ENCODE measurements around the gene TBC1D4.

DNA sequence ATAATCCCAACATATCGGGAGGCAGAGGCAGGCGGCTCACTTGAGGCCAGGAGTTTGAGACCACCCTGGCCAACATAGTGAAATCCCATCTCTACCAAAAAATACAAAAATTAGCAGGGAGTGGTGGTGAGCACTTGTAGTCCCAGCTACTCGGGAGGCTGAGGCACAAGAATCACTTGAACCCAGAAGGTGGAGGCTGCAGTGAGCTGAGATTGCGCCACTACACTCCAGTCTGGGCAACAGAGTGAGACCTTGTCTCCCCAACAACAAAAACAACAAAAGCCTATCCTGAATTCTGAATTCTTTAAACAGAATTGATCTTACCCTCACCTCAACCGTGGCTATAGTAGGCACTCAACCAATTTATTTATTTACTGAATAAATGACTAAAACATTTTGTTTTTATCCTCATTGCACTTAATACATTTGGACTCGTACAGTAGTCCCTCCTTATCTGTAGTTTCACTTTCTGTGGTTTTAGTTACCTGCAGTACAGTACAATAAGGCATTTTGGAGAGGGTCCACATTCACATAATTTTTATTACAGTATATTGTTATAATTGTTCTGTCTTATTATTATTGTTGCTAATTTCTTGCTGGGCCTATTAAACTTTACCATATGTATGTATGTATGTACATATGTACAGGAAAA is 98.8 kb downstream of the TBC1D4 start:
- TF ChIP-seq CTCF (conservative IDR thresholded peaks at IDR 0.05 in 1 of 2, IDR thresholded peaks at IDR 0.05 in 1 of 2; ENCODE audit: low read depth in 1 of 2, low read length in 2 of 2): no peak
- no peak for TF ChIP-seq EZH2 (IDR thresholded peaks at IDR 0.05; ENCODE audit: low read length, missing control alignments)

Measured in fibroblast of lung (primary cell).